Measurements from ENCODE around the gene NPNT.

The NPNT gene

DNA sequence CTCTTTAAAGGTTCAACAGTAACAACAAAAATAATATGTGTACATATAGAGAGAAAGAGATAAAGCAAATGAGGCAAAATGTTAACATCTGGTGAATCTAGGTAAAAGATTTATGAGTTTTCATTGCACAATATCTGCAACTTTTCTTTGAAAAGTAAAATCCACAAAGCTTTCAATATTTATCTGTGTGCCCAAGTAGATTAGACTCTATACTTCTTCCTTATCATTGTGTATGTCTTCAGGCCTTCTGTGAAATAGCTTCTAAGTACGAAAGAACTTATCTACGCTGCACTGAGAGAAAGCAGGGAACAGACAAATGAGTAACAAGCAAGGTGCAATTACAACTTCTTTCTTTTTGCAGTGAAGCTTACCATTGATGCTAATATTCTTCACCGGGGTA is 81.6 kb downstream of the NPNT start:
- no peak overlapping the region for H2BK120ac ChIP-seq (ENCODE audit: low read depth, low read length)
- no peak overlapping the region for H2BK15ac ChIP-seq (replicated peaks; ENCODE audit: low read depth)
- H4K8ac ChIP-seq (ENCODE audit: low read depth, low read length) = no peak overlapping the region
- no peaks in the 10 kb centered on the region for H3K36me3 ChIP-seq (ENCODE audit: control insufficient read depth, insufficient read depth, low read length)
- no peaks in the 10 kb centered on the region for H3K27me3 ChIP-seq (ENCODE audit: insufficient read depth, low read length, poor library complexity)
- H3K27ac ChIP-seq (ENCODE audit: low read depth, low read length) = no peak overlapping the region
- no peak overlapping the region for H3K18ac ChIP-seq (ENCODE audit: low read length)
- no peaks in the 10 kb centered on the region for H3K79me1 ChIP-seq (ENCODE audit: low read length)
- no peak overlapping the region for H2AK5ac ChIP-seq (ENCODE audit: low read length)
- H3K9ac ChIP-seq (ENCODE audit: low read length) = no peak overlapping the region
- H2BK5ac ChIP-seq (ENCODE audit: low read length) = no peak overlapping the region
- no CpG with 5 or more reads among the region's 3 CpGs for WGBS (ENCODE audit: extremely low coverage, insufficient coverage, low lambda C conversion rate)
- no peak overlapping the region for H4K5ac ChIP-seq (ENCODE audit: low read length)
- DNase-seq = no peak
- H3K4me2 ChIP-seq (ENCODE audit: low read length) = no peak overlapping the region
- no peak overlapping the region for H3K56ac ChIP-seq (ENCODE audit: low read length)
- H3K4me3 ChIP-seq (ENCODE audit: low read length) = no peak overlapping the region
- peaks cover 3% of the 10 kb centered on the region for H3K4me1 ChIP-seq (ENCODE audit: control insufficient read depth, low read depth, low read length)
- H3K79me2 ChIP-seq (ENCODE audit: control insufficient read depth, insufficient read depth, low read length) = no peaks in the 10 kb centered on the region
- no peak overlapping the region for H3K23ac ChIP-seq (ENCODE audit: low read length)
- no peak overlapping the region for H3K4ac ChIP-seq (ENCODE audit: low read depth, low read length)

DNA sequence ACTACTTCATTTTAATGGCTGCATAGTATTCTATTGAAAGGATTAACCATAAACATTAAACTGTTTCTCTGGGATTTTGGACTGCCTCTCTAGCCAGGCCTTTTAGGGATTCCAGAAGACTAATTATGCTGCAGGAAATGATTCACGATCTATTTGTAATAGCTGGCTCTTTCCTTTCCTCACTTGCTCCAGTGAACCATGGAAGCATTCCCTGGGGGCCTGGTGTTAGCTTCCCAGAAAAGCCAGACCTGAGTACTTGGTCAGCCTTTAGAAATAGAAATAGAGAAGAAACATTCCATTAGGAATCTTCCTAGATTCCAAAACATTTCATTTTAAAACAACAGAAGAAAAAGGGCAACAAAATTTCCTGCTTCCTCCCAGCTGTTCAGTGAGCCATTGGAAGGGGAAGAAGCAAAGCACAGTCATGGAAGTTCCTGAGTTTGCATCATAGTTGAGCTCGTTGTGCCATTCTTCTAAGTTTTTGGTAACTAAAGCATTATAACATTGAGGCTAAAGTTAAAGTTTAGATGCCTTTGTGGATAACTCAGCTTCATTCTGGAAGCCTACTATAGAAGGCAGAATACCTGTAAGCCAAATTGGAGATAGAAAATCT is 83.5 kb downstream of the NPNT start:
- Histone ChIP-seq H3K27ac (ENCODE audit: low read depth, low read length) (no peak overlapping the region), H2BK120ac (ENCODE audit: low read depth, low read length) (no peak overlapping the region), H2BK15ac (replicated peaks; ENCODE audit: low read depth) (no peak overlapping the region), H3K56ac (ENCODE audit: low read length) (no peak overlapping the region), H3K79me2 (ENCODE audit: control insufficient read depth, insufficient read depth, low read length) (no peaks in the 10 kb centered on the region), H3K36me3 (ENCODE audit: control insufficient read depth, insufficient read depth, low read length) (no peaks in the 10 kb centered on the region), H3K27me3 (ENCODE audit: insufficient read depth, low read length, poor library complexity) (no peaks in the 10 kb centered on the region), H3K79me1 (ENCODE audit: low read length) (no peaks in the 10 kb centered on the region), H2AK5ac (ENCODE audit: low read length) (no peak overlapping the region), H4K8ac (ENCODE audit: low read depth, low read length) (no peak overlapping the region), H2BK5ac (ENCODE audit: low read length) (no peak overlapping the region), H3K9ac (ENCODE audit: low read length) (no peak overlapping the region), H3K4me3 (ENCODE audit: low read length) (no peak overlapping the region), H4K5ac (ENCODE audit: low read length) (no peak overlapping the region), H3K23ac (ENCODE audit: low read length) (no peak overlapping the region), H3K4me1 (ENCODE audit: control insufficient read depth, low read depth, low read length) (no peaks in the 10 kb centered on the region), H3K18ac (ENCODE audit: low read length) (no peak overlapping the region), H3K4ac (ENCODE audit: low read depth, low read length) (no peak overlapping the region), H3K4me2 (ENCODE audit: low read length) (no peak overlapping the region)
- DNase-seq = no peak
- whole genome bisulfite sequencing (ENCODE audit: extremely low coverage, insufficient coverage, low lambda C conversion rate) = no CpG with 5 or more reads among the region's 2 CpGs

DNA sequence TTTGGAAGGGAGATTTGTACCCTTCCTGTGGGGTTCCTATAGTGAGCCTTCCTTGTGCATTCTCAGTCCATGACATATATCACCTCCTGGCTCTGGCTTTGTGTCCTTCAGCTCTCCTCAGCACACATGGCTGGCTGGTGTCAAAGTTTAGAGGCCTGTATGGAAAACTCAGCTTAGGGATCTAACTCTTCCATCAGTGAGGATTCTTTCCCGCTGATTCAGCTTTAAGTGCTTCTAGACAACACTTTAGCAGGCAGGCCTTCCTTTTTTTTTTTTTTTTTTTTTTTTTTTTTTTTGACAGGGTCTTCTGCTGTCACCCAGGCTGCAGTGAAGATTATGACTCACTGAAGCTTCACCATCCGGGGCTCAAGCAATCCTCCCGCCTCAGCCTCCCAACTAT is 84.2 kb downstream of the NPNT start:
- H2BK120ac ChIP-seq (ENCODE audit: low read depth, low read length) = no peak overlapping the region
- no peak overlapping the region for H2AK5ac ChIP-seq (ENCODE audit: low read length)
- no peak overlapping the region for H3K4me2 ChIP-seq (ENCODE audit: low read length)
- no peaks in the 10 kb centered on the region for H3K36me3 ChIP-seq (ENCODE audit: control insufficient read depth, insufficient read depth, low read length)
- no peaks in the 10 kb centered on the region for H3K4me1 ChIP-seq (ENCODE audit: control insufficient read depth, low read depth, low read length)
- no peak overlapping the region for H3K27ac ChIP-seq (ENCODE audit: low read depth, low read length)
- WGBS (ENCODE audit: extremely low coverage, insufficient coverage, low lambda C conversion rate) = no CpG with 5 or more reads among the region's 3 CpGs
- no peak overlapping the region for H3K9ac ChIP-seq (ENCODE audit: low read length)
- no peak overlapping the region for H4K5ac ChIP-seq (ENCODE audit: low read length)
- H3K4ac ChIP-seq (ENCODE audit: low read depth, low read length) = no peak overlapping the region
- H3K27me3 ChIP-seq (ENCODE audit: insufficient read depth, low read length, poor library complexity) = no peaks in the 10 kb centered on the region
- H3K23ac ChIP-seq (ENCODE audit: low read length) = no peak overlapping the region
- H3K79me1 ChIP-seq (ENCODE audit: low read length) = no peaks in the 10 kb centered on the region
- H3K4me3 ChIP-seq (ENCODE audit: low read length) = no peak overlapping the region
- H3K18ac ChIP-seq (ENCODE audit: low read length) = no peak overlapping the region
- H3K56ac ChIP-seq (ENCODE audit: low read length) = no peak overlapping the region
- no peaks in the 10 kb centered on the region for H3K79me2 ChIP-seq (ENCODE audit: control insufficient read depth, insufficient read depth, low read length)
- H4K8ac ChIP-seq (ENCODE audit: low read depth, low read length) = no peak overlapping the region
- no peak overlapping the region for H2BK5ac ChIP-seq (ENCODE audit: low read length)
- H2BK15ac ChIP-seq (replicated peaks; ENCODE audit: low read depth) = no peak overlapping the region
- no peak for DNase-seq

- Histone ChIP-seq H2BK120ac (ENCODE audit: low read depth, low read length) (no peak overlapping the region), H2BK15ac (replicated peaks; ENCODE audit: low read depth) (no peak overlapping the region), H3K27me3 (ENCODE audit: insufficient read depth, low read length, poor library complexity) (no peaks in the 10 kb centered on the region), H3K36me3 (ENCODE audit: control insufficient read depth, insufficient read depth, low read length) (no peaks in the 10 kb centered on the region), H3K18ac (ENCODE audit: low read length) (no peak overlapping the region), H3K4me1 (ENCODE audit: control insufficient read depth, low read depth, low read length) (no peaks in the 10 kb centered on the region), H2BK5ac (ENCODE audit: low read length) (no peak overlapping the region), H4K8ac (ENCODE audit: low read depth, low read length) (no peak overlapping the region), H3K27ac (ENCODE audit: low read depth, low read length) (no peak overlapping the region), H3K4me3 (ENCODE audit: low read length) (no peak overlapping the region), H3K4me2 (ENCODE audit: low read length) (no peak overlapping the region), H3K9ac (ENCODE audit: low read length) (no peak overlapping the region), H3K79me2 (ENCODE audit: control insufficient read depth, insufficient read depth, low read length) (no peaks in the 10 kb centered on the region), H3K56ac (ENCODE audit: low read length) (no peak overlapping the region), H3K79me1 (ENCODE audit: low read length) (no peaks in the 10 kb centered on the region), H4K5ac (ENCODE audit: low read length) (no peak overlapping the region), H3K4ac (ENCODE audit: low read depth, low read length) (no peak overlapping the region), H3K23ac (ENCODE audit: low read length) (no peak overlapping the region), H2AK5ac (ENCODE audit: low read length) (no peak overlapping the region)
- no peak for DNase-seq
- no CpG with 5 or more reads among the region's 2 CpGs for WGBS (ENCODE audit: extremely low coverage, insufficient coverage, low lambda C conversion rate)
Measured at GRCh38 chr4:105988671-105989070, 93.4 kb downstream of the NPNT start.

- Histone ChIP-seq H4K5ac (ENCODE audit: low read length) (no peak overlapping the region), H2BK5ac (ENCODE audit: low read length) (no peak overlapping the region), H3K27me3 (ENCODE audit: insufficient read depth, low read length, poor library complexity) (no peaks in the 10 kb centered on the region), H3K79me1 (ENCODE audit: low read length) (no peaks in the 10 kb centered on the region), H3K9ac (ENCODE audit: low read length) (no peak overlapping the region), H3K4me3 (ENCODE audit: low read length) (no peak overlapping the region), H3K4me1 (ENCODE audit: control insufficient read depth, low read depth, low read length) (no peaks in the 10 kb centered on the region), H3K36me3 (ENCODE audit: control insufficient read depth, insufficient read depth, low read length) (no peaks in the 10 kb centered on the region), H2AK5ac (ENCODE audit: low read length) (no peak overlapping the region), H3K4me2 (ENCODE audit: low read length) (no peak overlapping the region), H2BK120ac (ENCODE audit: low read depth, low read length) (no peak overlapping the region), H3K56ac (ENCODE audit: low read length) (no peak overlapping the region), H3K79me2 (ENCODE audit: control insufficient read depth, insufficient read depth, low read length) (no peaks in the 10 kb centered on the region), H3K27ac (ENCODE audit: low read depth, low read length) (no peak overlapping the region), H4K8ac (ENCODE audit: low read depth, low read length) (no peak overlapping the region), H3K23ac (ENCODE audit: low read length) (no peak overlapping the region), H3K4ac (ENCODE audit: low read depth, low read length) (no peak overlapping the region), H3K18ac (ENCODE audit: low read length) (no peak overlapping the region), H2BK15ac (replicated peaks; ENCODE audit: low read depth) (no peak overlapping the region)
- no CpG with 5 or more reads among the region's 2 CpGs for WGBS (ENCODE audit: extremely low coverage, insufficient coverage, low lambda C conversion rate)
- DNase-seq = no peak
Measured at GRCh38 chr4:105989485-105990242, 94.4 kb downstream of the NPNT start.

DNA sequence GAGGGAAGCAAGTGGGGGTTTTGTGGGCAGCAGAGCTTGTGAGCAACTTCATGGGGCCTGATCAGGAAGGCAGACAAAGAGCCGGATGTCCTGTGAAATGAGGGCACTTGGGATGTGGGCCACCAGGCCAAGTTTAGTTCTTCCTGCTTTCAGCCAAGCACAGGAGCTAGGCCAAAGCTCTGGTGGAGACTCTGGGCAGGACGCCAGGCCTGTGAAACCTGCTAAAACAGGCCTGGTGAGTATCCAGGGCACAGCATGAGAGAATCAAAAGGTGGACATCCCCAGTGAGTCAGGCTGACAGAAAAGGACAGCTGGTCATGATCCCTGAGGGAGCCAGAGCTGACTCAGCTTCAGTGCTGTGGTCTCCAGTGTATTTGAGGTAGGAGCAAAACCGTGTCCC is 95.7 kb downstream of the NPNT start:
- WGBS (ENCODE audit: extremely low coverage, insufficient coverage, low lambda C conversion rate) = no CpG with 5 or more reads among the region's 3 CpGs
- Histone ChIP-seq H3K56ac (ENCODE audit: low read length) (no peak overlapping the region), H3K79me1 (ENCODE audit: low read length) (no peaks in the 10 kb centered on the region), H3K27me3 (ENCODE audit: insufficient read depth, low read length, poor library complexity) (no peaks in the 10 kb centered on the region), H3K4ac (ENCODE audit: low read depth, low read length) (no peak overlapping the region), H3K79me2 (ENCODE audit: control insufficient read depth, insufficient read depth, low read length) (no peaks in the 10 kb centered on the region), H2BK5ac (ENCODE audit: low read length) (no peak overlapping the region), H3K27ac (ENCODE audit: low read depth, low read length) (no peak overlapping the region), H3K9ac (ENCODE audit: low read length) (no peak overlapping the region), H4K8ac (ENCODE audit: low read depth, low read length) (no peak overlapping the region), H3K4me1 (ENCODE audit: control insufficient read depth, low read depth, low read length) (no peaks in the 10 kb centered on the region), H2BK120ac (ENCODE audit: low read depth, low read length) (no peak overlapping the region), H3K36me3 (ENCODE audit: control insufficient read depth, insufficient read depth, low read length) (no peaks in the 10 kb centered on the region), H3K4me2 (ENCODE audit: low read length) (no peak overlapping the region), H3K23ac (ENCODE audit: low read length) (no peak overlapping the region), H2AK5ac (ENCODE audit: low read length) (no peak overlapping the region), H3K18ac (ENCODE audit: low read length) (no peak overlapping the region), H3K4me3 (ENCODE audit: low read length) (no peak overlapping the region), H4K5ac (ENCODE audit: low read length) (no peak overlapping the region), H2BK15ac (replicated peaks; ENCODE audit: low read depth) (no peak overlapping the region)
- DNase-seq = no peak
